Left renal pelvis (tissue), 4 donors: ENCODE data around the gene CRELD1. TPM values are rescaled to one million over a fixed set of nuclear protein-coding genes. Genes with fewer than 3 reads are reported as not detected.
"Not testable (repeated sequence)": the region's sequence is repeated elsewhere in the genome, so short reads cannot be mapped to it uniquely, and the experiment has no call there.

Experiments
- DNase-seq, 4 donors: peaks; one replicate each; pipeline ENCODE4 v3.0.0-alpha.2; 2013; ENCODE audit warnings: low read depth in 4 of 4, low spot score in 3 of 4
- polyA plus RNA-seq, 4 donors: library from polyadenylated mRNA; unstranded; fragments of 120-200 nt; gene quantifications; one replicate each; pipeline ENCODE4 v1.2.1, GENCODE V29; 2013; ENCODE audit not compliant: insufficient read length in 4 of 4

The CRELD1 gene
- 10 to 100 TPM; 44.9 to 77.3 (median 54.0) TPM for polyA plus RNA-seq

GRCh38 chr3:9933561-9934234 is at the start of gene CRELD1:
Gene CRELD1, plus strand, starts transcription at chr3:9933834. Its CDS starts 605 bp downstream, at chr3:9934439.
- DNase-seq = peak in 3 of 4 donors; percentile 84 to 87 (median 87)

- no peak for DNase-seq
Measured at GRCh38 chr3:9884555-9885165, 49.0 kb upstream of the CRELD1 start.

- DNase-seq = no peak
Measured at GRCh38 chr3:9886328-9886727, 47.3 kb upstream of the CRELD1 start.

GRCh38 chr3:9887480-9887879 is 46.2 kb upstream of the CRELD1 start:
- no peak for DNase-seq

- no peak for DNase-seq
Measured at GRCh38 chr3:9888540-9888939, 45.1 kb upstream of the CRELD1 start.

GRCh38 chr3:9889405-9889804 is 44.2 kb upstream of the CRELD1 start:
- no peak for DNase-seq

- peak; percentile 74 to 83 (median 80) for DNase-seq
Measured at GRCh38 chr3:9890249-9891071, 43.2 kb upstream of the CRELD1 start, which contains the start of gene JAGN1. Gene JAGN1, plus strand, starts transcription at chr3:9890610. Its CDS starts 113 bp downstream, at chr3:9890723.

- no peak for DNase-seq
Measured at GRCh38 chr3:9891072-9891622, 42.5 kb upstream of the CRELD1 start.

- DNase-seq = no peak
Measured at GRCh38 chr3:9893739-9894138, 39.9 kb upstream of the CRELD1 start.

GRCh38 chr3:9895715-9896114 is 37.9 kb upstream of the CRELD1 start:
- not testable (repeated sequence) for DNase-seq

- not testable (repeated sequence) for DNase-seq
Measured at GRCh38 chr3:9896755-9897407, 36.8 kb upstream of the CRELD1 start.

GRCh38 chr3:9897408-9898372 is 35.9 kb upstream of the CRELD1 start:
- DNase-seq = peak in 3 of 4 donors; percentile 54 to 71 (median 66)

- no peak for DNase-seq
Measured at GRCh38 chr3:9898467-9899241, 35.0 kb upstream of the CRELD1 start.

- no peak for DNase-seq
Measured at GRCh38 chr3:9899289-9899791, 34.3 kb upstream of the CRELD1 start.

- DNase-seq = not testable (repeated sequence)
Measured at GRCh38 chr3:9900965-9901415, 32.6 kb upstream of the CRELD1 start.

- DNase-seq = no peak
Measured at GRCh38 chr3:9901967-9902366, 31.7 kb upstream of the CRELD1 start.

GRCh38 chr3:9902372-9903237 is 31.0 kb upstream of the CRELD1 start, which contains the start of gene IL17RE:
Gene IL17RE, plus strand, starts transcription at chr3:9902848. Its CDS starts 85 bp downstream, at chr3:9902933.
- DNase-seq = no peak
